Measurements from ENCODE around the gene C3orf70.
A peak's percentile ranks its signal among the peaks of the same experiment; 100 is the strongest.

C3orf70 gene

DNA sequence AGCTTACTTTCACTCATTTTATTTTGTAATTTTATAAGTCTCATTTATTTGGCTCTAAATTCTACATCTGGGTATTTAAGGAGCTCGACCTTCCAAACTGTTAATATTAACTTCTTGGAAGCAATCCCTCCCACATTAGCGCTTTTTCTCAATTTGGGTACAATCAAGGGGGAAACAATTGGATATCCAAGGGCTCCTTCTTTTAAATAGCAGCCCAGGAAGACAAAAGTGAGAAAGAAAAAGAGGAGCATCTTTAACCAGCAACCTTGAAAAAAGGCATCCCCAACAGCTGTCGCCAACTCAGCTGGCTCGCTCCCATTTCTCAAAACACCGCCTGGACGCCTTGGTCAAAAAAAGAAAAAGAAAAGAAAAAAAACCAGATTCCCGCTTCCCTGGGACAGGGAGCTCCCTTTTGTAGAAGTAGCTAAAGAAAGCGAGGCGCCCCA, 873 bp downstream of the C3orf70 start:
- peak overlapping the region; percentile 40 for H3K4me3 ChIP-seq (ENCODE audit: low read depth, low read length)
- no peak for DNase-seq (ENCODE audit: low read depth)
- TF ChIP-seq CTCF (IDR thresholded peaks at IDR 0.05; ENCODE audit: low read depth, low read length, missing control alignments): no peak

GRCh38 chr3:185151101-185151963, 1.5 kb downstream of the C3orf70 start:
- no peak for TF ChIP-seq CTCF (IDR thresholded peaks at IDR 0.05; ENCODE audit: low read depth, low read length, missing control alignments)
- no peak for DNase-seq (ENCODE audit: low read depth)
- no peak overlapping the region for H3K4me3 ChIP-seq (ENCODE audit: low read depth, low read length)

DNA sequence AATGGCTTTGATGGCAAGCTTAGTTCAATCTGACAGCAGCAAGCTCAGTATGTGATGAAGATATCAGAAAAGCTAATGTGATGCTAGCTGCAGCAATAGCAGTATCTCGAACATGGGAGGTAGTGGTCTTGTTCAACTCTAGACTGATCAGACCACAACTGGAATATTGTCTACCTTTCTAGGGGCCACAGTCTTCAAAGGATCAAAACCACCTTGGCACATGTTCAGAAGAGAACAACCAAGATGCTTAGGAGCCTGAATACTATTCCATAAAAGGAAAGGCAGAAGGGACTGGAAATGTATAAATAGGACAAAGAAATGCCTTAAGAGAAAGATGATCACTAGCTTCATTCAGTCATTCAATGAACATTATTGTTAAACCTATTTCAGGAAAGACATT, 2.3 kb downstream of the C3orf70 start:
- H3K4me3 ChIP-seq (ENCODE audit: low read depth, low read length): no peak overlapping the region
- no peak for DNase-seq (ENCODE audit: low read depth)
- no peak for TF ChIP-seq CTCF (IDR thresholded peaks at IDR 0.05; ENCODE audit: low read depth, low read length, missing control alignments)

DNA sequence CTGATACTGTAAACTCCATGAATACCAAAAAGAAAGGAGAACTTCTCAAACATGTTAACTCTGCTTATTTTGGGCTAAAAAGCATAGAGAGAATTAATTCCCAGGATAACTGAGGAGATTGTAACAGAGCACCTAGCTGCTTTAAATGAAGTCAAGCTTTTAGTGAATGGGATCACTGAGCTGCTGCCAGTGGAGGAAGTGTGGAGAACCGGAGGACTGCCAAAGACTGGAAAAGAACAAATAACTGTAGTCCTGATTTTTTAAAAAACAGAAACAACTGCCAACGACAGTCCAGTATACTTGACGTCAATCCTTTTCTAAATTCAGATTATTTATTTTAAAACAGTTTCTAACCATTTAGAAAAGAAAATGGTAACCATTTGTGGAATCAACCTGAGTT, 3.3 kb downstream of the C3orf70 start:
- DNase-seq (ENCODE audit: low read depth): no peak
- TF ChIP-seq CTCF (IDR thresholded peaks at IDR 0.05; ENCODE audit: low read depth, low read length, missing control alignments): no peak
- no peak overlapping the region for H3K4me3 ChIP-seq (ENCODE audit: low read depth, low read length)

DNA sequence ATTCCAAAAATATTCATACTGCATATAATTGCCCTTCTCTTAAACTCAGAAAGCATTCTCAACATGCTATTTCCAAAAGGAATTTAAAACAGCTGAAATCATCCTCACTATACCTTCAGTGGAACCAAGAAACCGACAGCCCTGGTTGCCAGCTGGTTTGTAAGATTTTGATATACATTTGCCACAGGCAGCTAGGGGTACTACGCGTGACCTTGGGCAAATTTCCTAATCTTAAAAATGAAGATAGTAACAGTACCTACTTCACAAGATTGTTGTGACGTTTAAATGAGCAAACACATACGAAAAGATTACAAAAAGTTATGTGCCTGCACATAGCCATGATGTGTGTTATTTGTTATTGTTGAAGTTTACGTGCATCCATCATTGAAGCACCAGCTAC, 7.3 kb downstream of the C3orf70 start:
- no peak for TF ChIP-seq CTCF (IDR thresholded peaks at IDR 0.05; ENCODE audit: low read depth, low read length, missing control alignments)
- no peak overlapping the region for H3K4me3 ChIP-seq (ENCODE audit: low read depth, low read length)
- DNase-seq (ENCODE audit: low read depth): no peak

GRCh38 chr3:185144784-185145183, 8.1 kb downstream of the C3orf70 start:
- no peak for TF ChIP-seq CTCF (IDR thresholded peaks at IDR 0.05; ENCODE audit: low read depth, low read length, missing control alignments)
- no peak for DNase-seq (ENCODE audit: low read depth)
- no peak overlapping the region for H3K4me3 ChIP-seq (ENCODE audit: low read depth, low read length)

- H3K4me3 ChIP-seq (ENCODE audit: low read depth, low read length): no peak overlapping the region
- no peak for TF ChIP-seq CTCF (IDR thresholded peaks at IDR 0.05; ENCODE audit: low read depth, low read length, missing control alignments)
- no peak for DNase-seq (ENCODE audit: low read depth)
Observed at GRCh38 chr3:185137821-185138220, 15.0 kb downstream of the C3orf70 start.
